ENCODE data around the gene CMTM2. TPM values are rescaled to one million over a fixed set of nuclear protein-coding genes. Genes with fewer than 3 reads are reported as not detected.
A peak's percentile ranks its signal among the peaks of the same experiment; 100 is the strongest.
"Not testable (repeated sequence)": the region's sequence is repeated elsewhere in the genome, so short reads cannot be mapped to it uniquely, and the experiment has no call there.

The CMTM2 gene
- total RNA-seq, 1 donor from 2014 or later, result 0.35 TPM

DNA sequence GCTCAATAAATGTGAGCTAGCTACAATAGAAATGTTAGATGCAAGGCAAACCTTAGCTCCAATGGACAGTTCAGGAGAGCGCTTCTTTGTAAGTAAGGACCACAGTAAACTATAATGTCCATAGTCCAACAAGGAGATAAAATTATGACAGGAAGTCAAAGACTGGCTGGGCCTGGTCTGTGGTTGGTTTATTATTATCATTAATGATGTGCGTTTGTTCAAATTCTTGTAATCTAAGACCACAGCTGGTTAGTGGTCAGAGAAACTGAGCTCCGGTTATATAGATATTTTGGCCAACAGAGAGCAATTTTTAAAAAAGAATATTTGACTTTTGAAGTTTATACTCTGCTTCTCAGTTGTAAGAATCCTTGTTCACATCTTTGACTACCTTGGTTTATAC is 4.7 kb upstream of the CMTM2 start:
- intact Hi-C loops (cut with DNase I), result no loop called here
- ATAC-seq (no peak), DNase-seq (ENCODE audit: missing footprints) (no peak)

DNA sequence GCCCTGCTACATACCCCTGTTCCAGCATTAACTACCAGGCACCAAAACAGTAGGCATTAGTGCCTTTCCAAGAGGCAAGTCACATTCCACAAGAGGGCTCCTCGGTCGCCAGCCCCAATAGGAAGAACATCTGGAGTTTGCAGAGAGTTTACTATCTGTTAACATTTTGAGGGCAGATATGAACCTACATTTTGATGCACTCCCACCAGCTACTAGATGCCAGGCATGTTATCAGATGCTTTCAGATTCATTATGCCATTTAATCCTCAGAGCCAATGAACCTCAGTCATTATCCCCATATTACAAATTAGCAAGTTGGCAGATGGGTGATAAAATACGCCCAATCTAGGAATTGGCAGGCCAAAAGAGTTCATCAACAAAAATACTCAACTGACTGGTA is 4.2 kb upstream of the CMTM2 start:
- no peak for DNase-seq (ENCODE audit: missing footprints)
- intact Hi-C loops (cut with DNase I), result no loop called here
- ATAC-seq, result no peak

DNA sequence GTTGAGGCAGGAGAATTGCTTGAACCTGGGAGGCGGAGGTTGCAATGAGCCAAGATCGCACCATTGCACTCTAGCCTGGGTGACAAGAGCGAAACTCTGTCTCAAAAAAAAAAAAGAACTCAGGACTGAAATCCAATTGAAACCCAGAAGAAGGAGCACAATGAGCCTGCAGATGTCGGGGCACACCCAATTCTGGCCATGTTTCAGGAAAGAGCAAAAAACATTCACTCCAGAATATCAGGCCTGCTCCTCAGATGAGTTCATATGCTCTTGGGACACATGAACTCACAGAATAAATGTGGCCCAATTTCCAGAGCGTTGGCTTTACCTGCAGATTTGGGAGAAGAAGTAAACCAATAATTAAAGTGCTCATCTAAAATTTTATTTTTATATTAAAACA is 3.0 kb upstream of the CMTM2 start:
- DNase-seq (ENCODE audit: missing footprints) (no peak), ATAC-seq (no peak)
- intact Hi-C loops (cut with DNase I), result no loop called here

DNA sequence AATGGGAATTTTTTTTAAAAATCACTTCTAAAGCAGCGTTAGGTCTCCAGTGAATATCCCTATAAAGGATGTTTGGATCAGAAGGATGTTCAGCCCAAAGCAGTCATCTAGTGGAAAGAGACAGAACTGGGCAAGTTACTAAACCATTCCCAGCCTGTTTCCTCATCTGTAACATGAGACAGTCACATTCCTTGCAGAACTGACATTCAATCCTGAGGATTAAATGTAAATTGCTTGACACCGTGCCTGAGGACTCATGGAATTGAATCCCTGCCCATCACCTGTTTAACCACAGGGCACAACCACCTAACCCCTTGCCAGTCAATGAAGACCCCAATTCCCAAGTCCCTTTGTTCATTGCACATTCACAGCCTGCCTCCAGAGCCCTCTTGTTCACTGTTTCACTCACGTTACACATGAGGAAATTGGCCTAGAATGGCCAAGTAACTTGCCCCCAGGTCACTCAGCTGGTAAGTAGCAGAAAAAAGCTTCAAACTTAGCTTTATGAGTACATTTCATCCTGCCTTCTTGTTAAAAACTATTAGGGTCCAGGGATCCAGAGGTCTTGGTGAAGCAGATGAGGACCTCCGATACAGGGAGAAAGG is 1.4 kb downstream of the CMTM2 start:
- ATAC-seq (no peak), DNase-seq (ENCODE audit: missing footprints) (no peak)
- intact Hi-C loops (cut with DNase I), result no loop called here

DNA sequence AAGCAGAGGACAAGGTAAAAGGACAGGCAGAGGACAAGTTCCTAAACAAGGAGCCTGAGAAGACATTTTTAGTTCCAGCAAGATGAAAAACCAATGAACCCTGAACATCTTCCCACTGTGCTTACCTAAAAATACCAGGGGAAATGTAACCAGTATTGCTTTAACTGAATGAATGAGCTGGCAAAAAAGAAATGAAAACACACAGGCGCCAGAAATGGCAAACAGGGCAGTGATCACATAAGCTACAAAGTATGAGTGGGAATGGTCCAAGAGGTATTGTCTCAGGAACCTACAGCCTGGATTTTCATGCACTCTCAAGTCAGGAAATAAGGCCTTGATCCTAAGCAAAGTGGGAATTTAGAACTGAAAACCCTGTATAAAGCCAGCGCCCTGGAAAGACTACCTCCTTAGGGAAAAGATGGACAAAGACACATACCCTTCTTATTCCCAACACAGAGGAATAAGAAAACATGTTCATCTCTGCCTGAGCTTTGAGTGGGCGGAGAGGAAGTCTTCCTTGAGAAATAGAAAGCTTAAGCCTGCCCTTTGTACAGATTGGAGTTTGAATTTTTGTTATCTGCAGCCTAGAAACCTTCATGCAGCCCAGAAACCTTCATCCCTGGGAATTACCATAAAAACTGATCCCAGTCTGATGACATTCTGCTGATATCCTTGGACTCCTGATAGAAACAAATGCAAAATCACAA is 2.1 kb downstream of the CMTM2 start:
- intact Hi-C loops (cut with DNase I), result no loop called here
- ATAC-seq (no peak), DNase-seq (ENCODE audit: missing footprints) (no peak)

DNA sequence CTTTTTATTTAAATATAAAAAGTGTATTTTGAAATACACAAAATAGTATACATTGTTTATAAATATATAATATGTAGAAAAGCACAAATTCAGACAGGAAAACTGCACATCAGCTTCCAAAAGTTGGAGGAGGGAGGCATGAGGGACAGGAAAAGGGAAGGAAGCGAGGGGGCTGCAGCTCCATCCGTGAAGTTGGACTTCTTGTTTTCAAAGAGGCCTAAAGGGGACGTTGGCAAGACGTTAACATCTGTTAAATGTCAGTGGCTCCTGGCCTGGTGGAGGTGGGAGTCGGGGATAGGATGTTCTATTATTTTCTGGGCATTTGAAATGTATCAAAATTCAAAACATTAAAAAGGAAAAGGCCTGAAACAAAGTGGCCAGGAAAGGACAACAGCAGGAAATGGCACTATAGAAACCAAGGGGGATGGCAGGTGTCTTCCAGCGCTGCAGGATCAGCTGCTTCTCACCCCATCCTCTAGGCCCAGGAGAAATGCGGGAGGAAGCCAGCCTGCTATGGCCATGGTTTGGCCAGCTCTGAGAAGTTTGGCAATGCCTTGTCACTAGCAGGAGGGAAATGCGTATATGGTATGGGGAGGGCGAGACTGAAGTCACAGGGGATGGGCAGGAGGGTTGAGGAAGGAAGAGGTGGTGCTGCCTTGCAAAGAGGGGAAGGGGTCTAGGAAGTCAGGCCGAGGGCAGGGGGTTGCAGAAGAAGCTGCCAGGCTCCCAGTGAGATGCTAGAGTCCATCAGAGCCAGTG is 6.4 kb downstream of the CMTM2 start:
- ATAC-seq (no peak), DNase-seq (ENCODE audit: missing footprints) (no peak)
- intact Hi-C loops (cut with DNase I), result loop anchor here (5.0 kb wide), 1 partner anchor 108 kb away; no protein-coding TSS in a partner anchor

DNA sequence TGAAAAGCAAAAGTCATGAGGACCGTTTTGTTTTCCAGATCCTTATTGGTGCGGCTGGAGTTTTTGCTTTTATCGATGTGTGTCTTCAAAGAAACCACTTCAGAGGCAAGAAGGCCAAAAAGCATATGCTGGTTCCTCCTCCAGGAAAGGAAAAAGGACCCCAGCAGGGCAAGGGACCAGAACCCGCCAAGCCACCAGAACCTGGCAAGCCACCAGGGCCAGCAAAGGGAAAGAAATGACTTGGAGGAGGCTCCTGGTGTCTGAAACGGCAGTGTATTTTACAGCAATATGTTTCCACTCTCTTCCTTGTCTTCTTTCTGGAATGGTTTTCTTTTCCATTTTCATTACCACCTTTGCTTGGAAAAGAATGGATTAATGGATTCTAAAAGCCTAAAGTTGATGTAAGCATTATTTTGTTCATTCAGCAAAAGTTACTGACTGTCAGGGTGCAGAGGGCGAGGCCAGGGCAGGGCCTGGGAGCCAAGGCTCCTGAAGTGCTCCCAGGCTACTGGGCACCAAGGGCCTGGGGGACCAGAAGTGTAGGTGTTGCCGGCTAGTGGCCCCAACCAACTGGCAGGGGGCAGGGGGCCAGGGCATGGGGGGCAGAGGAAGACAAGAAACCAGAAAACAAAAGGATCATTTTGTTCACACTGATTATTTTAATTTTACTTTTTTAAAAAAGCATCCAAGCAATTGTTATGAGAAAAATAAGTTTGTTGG is 8.8 kb downstream of the CMTM2 start:
- ATAC-seq, result no peak
- intact Hi-C loops (cut with DNase I), result loop anchor here (5.0 kb wide), 1 partner anchor 111 kb away; no protein-coding TSS in a partner anchor
- DNase-seq (ENCODE audit: missing footprints), result no peak

DNA sequence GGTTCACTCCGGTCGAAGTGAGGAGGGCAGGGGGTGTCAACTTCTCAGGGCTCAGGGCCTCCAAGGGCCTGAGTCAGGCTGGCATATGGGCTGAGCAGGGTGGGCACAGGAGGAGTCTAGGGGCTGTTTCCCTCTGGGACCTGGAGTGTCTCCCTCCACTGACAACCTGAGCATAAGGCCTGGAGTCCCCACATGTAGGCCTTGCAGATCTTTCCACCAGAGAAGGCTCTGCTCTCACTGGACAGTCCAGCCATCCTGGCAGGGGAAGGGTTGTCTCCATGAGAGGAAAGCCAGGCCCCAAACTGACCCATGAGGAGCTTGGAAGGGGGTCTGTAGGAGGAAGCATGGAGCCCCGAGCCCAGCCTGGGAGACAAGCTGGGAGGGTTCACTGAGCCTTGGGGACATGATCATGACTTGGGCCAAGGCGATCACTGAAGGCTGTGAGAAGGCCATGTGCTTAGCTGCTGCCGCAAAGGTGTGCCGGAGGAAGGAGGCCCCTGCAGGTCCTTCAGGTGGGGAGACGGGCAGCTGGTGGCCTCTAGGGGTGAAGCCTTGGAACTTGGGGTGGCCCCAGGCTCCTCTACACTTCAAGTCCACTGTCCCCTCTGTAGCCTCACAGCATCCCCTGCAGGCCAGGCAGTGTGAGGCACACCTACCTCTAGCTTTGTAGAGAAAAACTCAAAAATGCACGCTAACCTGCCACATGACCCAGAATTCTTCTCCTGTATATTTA is 9.9 kb downstream of the CMTM2 start:
- peak; percentile 78 for ATAC-seq

DNA sequence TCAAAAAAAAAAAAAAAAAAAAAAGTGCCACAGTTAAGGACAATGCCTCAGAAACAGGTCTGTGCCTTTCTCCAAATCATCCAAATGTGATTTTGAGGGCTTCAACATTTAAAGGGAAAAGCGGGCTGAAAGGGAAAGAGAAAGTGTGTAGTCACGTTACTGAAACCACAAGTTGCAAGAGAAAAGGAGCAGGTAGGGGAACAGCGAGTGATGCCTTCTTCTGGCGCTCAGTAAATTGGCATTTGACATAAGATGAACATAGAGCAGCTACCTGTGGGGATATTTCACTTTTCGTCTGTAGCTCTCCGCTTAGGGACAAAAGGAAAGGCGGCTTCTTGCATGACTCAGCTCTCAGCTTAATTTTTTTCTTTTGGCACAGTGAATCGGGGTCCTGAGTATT is 11.1 kb downstream of the CMTM2 start:
- intact Hi-C loops (cut with DNase I), result no loop called here
- ATAC-seq, result no peak
- DNase-seq (ENCODE audit: missing footprints), result no peak

More for the DNA sequence above, 9.9 kb downstream of the CMTM2 start:
- DNase-seq (ENCODE audit: missing footprints), result peak; percentile 79
- intact Hi-C loops (cut with DNase I), result loop anchor here (5.0 kb wide), 1 partner anchor 112 kb away; no protein-coding TSS in a partner anchor

DNA sequence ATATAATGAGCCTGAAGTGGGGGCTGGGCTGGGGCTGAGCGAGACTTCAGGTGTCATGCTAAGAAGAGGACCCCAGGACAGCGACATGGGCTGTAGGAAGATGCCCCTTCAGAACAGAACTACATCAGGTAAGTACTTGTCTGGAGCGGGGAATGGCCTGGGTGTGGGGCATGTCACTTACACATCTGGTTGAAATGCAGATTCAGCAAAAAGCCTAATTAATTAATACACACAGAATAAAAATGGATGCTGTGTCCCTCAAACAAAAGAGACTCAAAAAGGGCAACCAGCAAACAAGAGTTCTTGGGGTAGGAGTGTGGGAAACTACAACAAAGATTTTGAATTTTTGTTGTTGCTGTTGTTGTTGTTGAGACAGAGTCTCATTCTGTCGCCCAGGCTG is 11.8 kb downstream of the CMTM2 start:
- DNase-seq (ENCODE audit: missing footprints) (no peak), ATAC-seq (no peak)
- intact Hi-C loops (cut with DNase I), result no loop called here

DNA sequence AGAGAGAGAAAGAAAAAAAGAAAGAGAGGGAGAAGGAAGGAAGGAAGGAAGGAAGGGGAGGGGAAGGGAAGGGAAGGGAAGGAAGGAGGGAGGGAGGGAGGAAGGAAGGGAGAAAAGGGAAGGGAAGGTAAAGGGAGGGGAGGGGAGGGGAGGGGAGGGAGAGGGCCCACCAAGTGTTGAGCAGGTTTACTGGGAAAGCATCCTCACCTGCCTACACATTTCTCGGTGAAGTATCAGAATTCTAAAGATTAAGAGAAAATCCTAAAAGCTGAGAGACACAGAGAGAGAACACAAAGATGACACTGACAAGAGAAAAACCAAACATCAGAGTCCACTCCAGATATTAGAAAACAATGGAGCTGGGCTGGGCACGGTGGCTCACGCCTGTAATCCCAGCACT is 13.0 kb downstream of the CMTM2 start:
- DNase-seq (ENCODE audit: missing footprints) (no peak), ATAC-seq (no peak)
- intact Hi-C loops (cut with DNase I), result no loop called here

DNA sequence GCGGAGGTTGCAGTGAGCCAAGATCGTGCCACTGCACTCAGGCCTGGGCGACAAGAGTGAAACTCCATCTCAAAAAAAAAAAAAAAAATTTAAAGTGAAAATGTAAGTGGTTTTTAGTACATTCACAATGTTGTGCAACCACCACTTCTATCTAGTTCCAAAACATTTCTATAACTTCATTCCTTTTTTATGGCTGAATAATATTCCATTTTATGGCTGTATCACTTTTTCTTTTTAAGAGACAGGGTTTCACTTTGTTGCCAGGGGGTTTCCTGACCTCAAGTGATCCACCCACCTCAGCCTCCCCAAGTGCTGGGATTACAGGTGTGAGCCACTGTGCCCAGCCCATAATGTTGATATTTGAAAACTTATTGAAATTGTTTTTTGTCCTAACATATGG is 13.6 kb downstream of the CMTM2 start:
- DNase-seq (ENCODE audit: missing footprints) (no peak), ATAC-seq (no peak)
- intact Hi-C loops (cut with DNase I), result no loop called here

DNA sequence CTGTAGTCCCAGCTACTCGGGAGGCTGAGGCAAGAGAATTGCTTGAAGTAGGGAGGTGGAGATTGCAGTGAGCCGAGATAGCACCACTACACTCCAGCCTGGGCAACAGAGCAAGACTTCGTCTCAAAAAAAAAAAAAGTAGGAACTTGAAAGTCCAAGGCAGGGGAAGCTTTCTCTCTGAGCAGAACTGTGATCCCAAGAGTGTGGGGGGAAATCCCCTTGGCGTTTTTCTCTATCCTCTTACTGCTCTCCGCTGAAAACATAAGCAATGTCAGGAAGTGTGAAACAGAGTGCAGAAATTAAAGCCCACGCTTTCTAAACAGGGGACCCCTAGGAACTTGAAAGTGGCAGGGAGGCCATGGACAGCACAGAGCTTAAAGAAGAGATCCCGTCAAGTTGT is 15.5 kb downstream of the CMTM2 start:
- DNase-seq (ENCODE audit: missing footprints) (no peak), ATAC-seq (no peak)
- intact Hi-C loops (cut with DNase I), result no loop called here

DNA sequence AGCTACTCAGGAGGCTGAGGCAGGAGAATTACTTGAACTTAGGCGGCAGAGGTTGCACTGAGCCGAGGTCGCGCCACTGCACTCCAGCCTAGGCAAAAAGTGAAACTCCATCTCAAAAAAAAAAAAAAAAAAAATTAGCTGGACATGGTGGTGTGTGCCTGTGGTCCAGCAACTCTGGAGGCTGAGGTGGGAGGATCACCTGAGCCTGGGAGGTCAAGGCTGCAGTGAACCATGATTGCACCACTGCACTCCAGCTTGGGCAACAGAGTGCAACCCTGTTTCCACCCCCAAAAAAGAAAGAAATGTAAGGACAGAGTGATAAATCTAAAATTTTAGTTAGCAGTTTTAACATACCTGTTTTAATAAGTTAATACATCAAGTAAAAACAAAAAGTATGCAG is 17.3 kb downstream of the CMTM2 start:
- ATAC-seq; intact Hi-C loops (cut with DNase I); DNase-seq (ENCODE audit: missing footprints): not testable (repeated sequence)

DNA sequence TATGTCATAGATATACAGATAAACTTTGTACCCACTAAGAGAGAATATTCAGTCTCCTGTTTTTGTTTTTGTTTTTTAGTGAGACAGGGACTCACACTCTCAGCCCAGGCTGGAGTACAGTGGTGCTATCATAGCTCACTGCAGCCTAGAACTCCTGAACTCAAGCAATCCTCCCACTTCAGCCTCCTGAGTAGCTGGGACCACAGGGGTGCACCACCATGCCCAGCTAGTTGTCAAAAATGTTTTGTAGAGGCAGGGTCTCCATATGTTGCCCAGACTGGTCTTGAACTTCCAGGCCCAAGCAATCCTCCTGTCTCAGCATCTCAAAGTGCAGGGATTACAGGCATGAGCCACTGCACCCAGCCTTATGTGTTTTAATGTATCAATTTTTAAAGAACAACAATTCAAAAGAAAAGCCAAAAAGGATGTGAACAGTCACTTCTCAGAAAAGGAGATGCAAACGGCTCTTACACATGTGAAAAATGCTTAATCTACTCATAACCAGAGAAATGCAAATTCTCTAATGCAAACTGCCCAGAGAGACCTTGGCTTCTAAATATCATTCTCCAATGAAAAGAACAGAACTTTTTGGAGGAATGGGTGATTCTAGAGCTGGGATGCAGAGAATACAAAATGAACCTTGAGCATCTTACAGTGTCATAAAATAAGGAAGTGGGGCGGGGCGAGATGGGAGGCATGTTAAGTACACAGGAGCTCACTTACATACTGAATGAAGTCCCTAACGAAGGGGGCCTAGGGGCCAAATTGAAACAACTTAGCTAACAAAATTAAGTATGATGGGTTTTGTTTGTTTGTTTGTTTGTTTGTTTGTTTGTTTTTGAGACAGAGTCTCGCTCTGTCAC is 18.0 kb downstream of the CMTM2 start:
- intact Hi-C loops (cut with DNase I), result no loop called here
- ATAC-seq (no peak), DNase-seq (ENCODE audit: missing footprints) (no peak)

DNA sequence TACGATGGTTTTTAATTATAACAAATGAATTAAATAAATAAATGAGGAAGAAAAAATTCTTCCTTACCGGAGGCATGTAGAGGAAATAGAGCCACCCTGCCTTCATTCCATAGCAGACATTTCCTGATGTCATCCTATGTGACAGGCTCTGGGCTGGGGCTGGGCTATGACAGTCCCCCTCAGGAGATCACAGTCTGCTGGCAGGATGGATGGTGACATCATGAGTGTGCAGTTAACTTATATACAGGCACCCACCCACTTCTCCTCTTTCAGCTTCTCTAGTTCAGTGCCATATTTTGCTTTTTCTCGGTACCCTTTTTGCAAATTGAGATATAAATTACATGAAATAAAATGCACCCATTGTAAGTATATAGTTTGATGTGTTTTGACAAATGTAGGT is 18.8 kb downstream of the CMTM2 start:
- intact Hi-C loops (cut with DNase I), result no loop called here
- DNase-seq (ENCODE audit: missing footprints), result no peak
- ATAC-seq, result no peak

DNA sequence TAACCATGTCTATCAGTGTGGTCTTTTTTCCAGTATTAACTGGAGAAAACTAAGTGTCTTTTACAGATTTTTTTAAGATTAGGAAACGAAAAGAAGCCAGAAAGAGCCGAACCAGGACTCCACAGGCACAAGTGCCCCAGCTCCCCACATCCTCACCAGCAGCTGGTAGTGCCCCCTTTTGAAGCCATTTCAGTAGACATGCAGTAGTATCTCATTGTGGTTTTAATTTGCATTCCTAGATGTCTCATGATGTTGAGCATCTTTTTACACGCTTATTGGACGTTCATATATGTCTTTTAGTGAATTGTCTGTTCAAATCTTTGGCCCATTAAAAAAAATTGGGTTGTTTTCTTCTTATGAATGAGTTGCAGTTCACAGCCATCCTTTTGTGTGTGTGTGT is 20.5 kb downstream of the CMTM2 start:
- intact Hi-C loops (cut with DNase I), result loop anchor here (5.0 kb wide), 1 partner anchor 122 kb away; no protein-coding TSS in a partner anchor
- ATAC-seq (no peak), DNase-seq (ENCODE audit: missing footprints) (no peak)

DNA sequence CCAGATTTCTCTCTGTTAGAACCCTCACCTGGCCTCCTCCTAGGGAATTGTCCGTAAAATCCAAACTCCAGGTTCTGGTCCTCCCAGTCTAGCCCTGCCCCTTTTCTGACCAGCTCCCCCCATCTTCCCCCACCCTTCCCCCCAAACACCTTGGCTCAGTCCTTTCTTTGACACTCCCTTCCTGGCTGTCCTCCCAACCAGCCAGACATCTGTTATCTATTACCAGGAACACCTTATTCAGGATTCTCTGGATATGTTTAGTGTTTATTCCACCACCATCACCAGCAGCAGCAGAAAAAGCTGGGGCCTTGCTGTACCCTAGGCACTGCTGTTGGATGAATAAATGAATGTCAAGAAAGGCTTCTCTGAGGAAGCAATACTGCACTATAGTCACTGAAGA is 21.2 kb downstream of the CMTM2 start:
- intact Hi-C loops (cut with DNase I), result loop anchor here (5.0 kb wide), 1 partner anchor 123 kb away; no protein-coding TSS in a partner anchor
- DNase-seq (ENCODE audit: missing footprints) (no peak), ATAC-seq (no peak)
